H1 (cell line): ENCODE measurements around the gene RAB1B. TPM values are rescaled to one million over a fixed set of nuclear protein-coding genes. Genes with fewer than 3 reads are reported as not detected.
"Not testable (repeated sequence)": the region's sequence is repeated elsewhere in the genome, so short reads cannot be mapped to it uniquely, and the experiment has no call there.

ENCODE experiments used
- CTCF ChIA-PET: fragments of 300-600 bp; sonication (Branson Sonifier 250); formaldehyde crosslinking; loops from one replicate; lab custom pipeline; 2021; ENCODE audit not compliant: partially characterized antibody; lab: Charles Lee
- POLR2A ChIA-PET: fragments of 300-600 bp; sonication (Branson Sonifier 250); formaldehyde crosslinking; loops from one replicate; lab custom pipeline; 2021; ENCODE audit warnings: inconsistent platforms; ENCODE audit not compliant: partially characterized antibody; lab: Charles Lee
- DNase-seq, 2 experiments: peaks; one replicate each; pipeline versions ENCODE4 v3.0.0 to v3.0.0-alpha.2; 2010 to 2022; ENCODE audit warnings: low spot score in 2 of 2, low read depth in 1 of 2, mixed read lengths in 1 of 2
- FAIRE-seq: peaks from 2 replicates; lab custom pipeline; 2011; peaks lifted over from hg19 to GRCh38; lab: Jason Lieb, UNC
- H2AFZ ChIP-seq: 2 replicates; pipeline ENCODE4 v1.8.1; 2012; ENCODE audit warnings: low read length, inconsistent platforms
- H2AK5ac ChIP-seq: 2 replicates; pipeline ENCODE4 v1.6.1; 2013; ENCODE audit warnings: low read depth, low read length
- H2BK120ac ChIP-seq: replicated peaks from 2 replicates; pipeline ENCODE3; 2013; ENCODE audit warnings: low read depth, low read length, inconsistent platforms
- H2BK12ac ChIP-seq: 2 replicates; pipeline ENCODE4 v1.6.1; 2013; ENCODE audit warnings: low read depth, low read length
- H2BK15ac ChIP-seq: 2 replicates; pipeline ENCODE4 v1.6.1; 2013; ENCODE audit warnings: low read length
- H2BK20ac ChIP-seq: 2 replicates; pipeline ENCODE4 v1.6.1; 2013; ENCODE audit warnings: low read length
- H2BK5ac ChIP-seq: 2 replicates; pipeline ENCODE4 v1.6.1; 2013; ENCODE audit warnings: low read depth, low read length
- H3K14ac ChIP-seq: 2 replicates; pipeline ENCODE4 v1.6.1; 2013; ENCODE audit warnings: inconsistent platforms; ENCODE audit not compliant: insufficient read length
- H3K18ac ChIP-seq: 2 replicates; pipeline ENCODE4 v1.6.1; 2013; ENCODE audit warnings: low read length; ENCODE audit errors: extremely low read depth
- H3K23ac ChIP-seq: 2 replicates; pipeline ENCODE4 v1.6.1; 2013; ENCODE audit warnings: inconsistent platforms; ENCODE audit not compliant: insufficient read length
- H3K23me2 ChIP-seq: 2 replicates; pipeline ENCODE4 v1.6.1; 2013; ENCODE audit warnings: low read depth, low read length
- H3K27ac ChIP-seq: 2 replicates; pipeline ENCODE4 v1.6.1; 2011; ENCODE audit warnings: low read depth, low read length, inconsistent platforms
- H3K27me3 ChIP-seq, 4 experiments: replicated peaks in 1 of 4; 1 replicate in 1 of 4; 2 replicates in 3 of 4; pipeline versions ENCODE4 v1.6.1 to v1.8.1; 2011 to 2013; ENCODE audit warnings: low read length in 3 of 4, mild to moderate bottlenecking in 3 of 4, inconsistent platforms in 2 of 4, mixed read lengths in 2 of 4, moderate library complexity in 1 of 4; ENCODE audit not compliant: control insufficient read depth in 3 of 4, insufficient read depth in 3 of 4; ENCODE audit errors: extremely low read depth in 1 of 4
- H3K36me3 ChIP-seq, 4 experiments: 2 replicates each; pipeline versions ENCODE4 v1.6.1 to v1.8.1; 2011 to 2013; ENCODE audit warnings: mild to moderate bottlenecking in 4 of 4, low read length in 3 of 4, moderate library complexity in 2 of 4, control low read depth in 1 of 4, inconsistent platforms in 1 of 4; ENCODE audit not compliant: insufficient read depth in 4 of 4, control insufficient read depth in 2 of 4
- H3K4ac ChIP-seq: replicated peaks from 2 replicates; pipeline ENCODE3; 2013; ENCODE audit warnings: low read length, low read depth, mixed read lengths, inconsistent platforms; ENCODE audit not compliant: insufficient read length
- H3K4me1 ChIP-seq, 4 experiments: replicated peaks in 1 of 4; 1 replicate in 1 of 4; 2 replicates in 3 of 4; pipeline versions ENCODE4 v1.6.1 to v1.8.1; 2011 to 2013; ENCODE audit warnings: low read length in 3 of 4, inconsistent platforms in 2 of 4, mixed read lengths in 1 of 4; ENCODE audit not compliant: insufficient read depth in 4 of 4, control insufficient read depth in 3 of 4
- H3K4me2 ChIP-seq, 2 experiments: 2 replicates each; pipeline versions ENCODE4 v1.6.1 to v1.8.1; 2011 to 2013; ENCODE audit warnings: low read depth in 2 of 2, low read length in 2 of 2, control low read depth in 1 of 2, inconsistent platforms in 1 of 2, mild to moderate bottlenecking in 1 of 2; ENCODE audit not compliant: insufficient read depth in 1 of 2
- H3K4me3 ChIP-seq, 4 experiments: fragments of 200-600, 300-600 bp in 1 of 4; sonication (generic), shearing (Covaris generic), sonication (Bioruptor Twin) in 1 of 4; 2 replicates each; pipeline versions ENCODE4 v1.5.1 to v1.8.1; 2011 to 2016; ENCODE audit warnings: low read length in 4 of 4, low read depth in 3 of 4, control low read depth in 2 of 4, inconsistent platforms in 2 of 4, mild to moderate bottlenecking in 2 of 4, mixed read lengths in 1 of 4, moderate library complexity in 1 of 4; ENCODE audit not compliant: insufficient read depth in 2 of 4; ENCODE audit errors: extremely low read depth in 1 of 4
- H3K56ac ChIP-seq: replicated peaks from 2 replicates; pipeline ENCODE3; 2013; ENCODE audit warnings: low read depth, mild to moderate bottlenecking, mixed read lengths, low read length, inconsistent platforms; ENCODE audit not compliant: insufficient read length
- H3K79me1 ChIP-seq: 2 replicates; pipeline ENCODE4 v1.6.1; 2013; ENCODE audit warnings: low read depth, low read length, control low read depth
- H3K79me2 ChIP-seq, 2 experiments: 2 replicates each; pipeline versions ENCODE4 v1.6.1 to v1.8.1; 2012 to 2013; ENCODE audit warnings: low read length in 2 of 2, mild to moderate bottlenecking in 2 of 2, inconsistent platforms in 1 of 2; ENCODE audit not compliant: insufficient read depth in 2 of 2, control insufficient read depth in 1 of 2
- H3K9ac ChIP-seq, 4 experiments: replicated peaks in 1 of 4; 1 replicate in 1 of 4; 2 replicates in 3 of 4; pipeline versions ENCODE4 v1.6.1 to v1.8.1; 2011 to 2013; ENCODE audit warnings: low read depth in 3 of 4, low read length in 3 of 4, control low read depth in 2 of 4, mild to moderate bottlenecking in 2 of 4, moderate library complexity in 2 of 4, inconsistent platforms in 1 of 4; ENCODE audit errors: extremely low read depth in 1 of 4
- H3K9me3 ChIP-seq, 2 experiments: 2 replicates each; pipeline versions ENCODE4 v1.6.1 to v1.8.1; 2012 to 2013; ENCODE audit warnings: mild to moderate bottlenecking in 2 of 2, moderate library complexity in 2 of 2, control low read depth in 1 of 2, inconsistent platforms in 1 of 2, low read depth in 1 of 2, low read length in 1 of 2, mixed read lengths in 1 of 2; ENCODE audit not compliant: insufficient read depth in 2 of 2
- H4K20me1 ChIP-seq, 2 experiments: replicated peaks in 1 of 2; 2 replicates each; pipeline versions ENCODE3 to v1.8.1; 2011 to 2013; ENCODE audit warnings: inconsistent platforms in 2 of 2, low read length in 2 of 2, mild to moderate bottlenecking in 1 of 2; ENCODE audit not compliant: insufficient read depth in 2 of 2, control insufficient read depth in 1 of 2
- H4K5ac ChIP-seq: 2 replicates; pipeline ENCODE4 v1.6.1; 2013; ENCODE audit warnings: low read length, low read depth, mixed read lengths, inconsistent platforms; ENCODE audit not compliant: insufficient read length
- H4K8ac ChIP-seq: 2 replicates; pipeline ENCODE4 v1.8.0; 2013; ENCODE audit warnings: mild to moderate bottlenecking, moderate library complexity, low read length, inconsistent platforms; ENCODE audit not compliant: insufficient read depth; ENCODE audit errors: extremely low read depth
- H4K91ac ChIP-seq: replicated peaks from 2 replicates; pipeline ENCODE3; 2013; ENCODE audit warnings: low read length, mixed read lengths, inconsistent platforms; ENCODE audit not compliant: insufficient read length
- ATF3 ChIP-seq: IDR thresholded peaks from 2 replicates; pipeline ENCODE4 v1.6.1; 2011; ENCODE audit warnings: low read depth, mild to moderate bottlenecking, low read length; ENCODE audit not compliant: insufficient read depth
- KDM5A ChIP-seq: fragments of 200-600 bp; IDR thresholded peaks from 2 replicates; pipeline ENCODE4 v1.7.1; 2012; ENCODE audit warnings: mild to moderate bottlenecking, low read length, inconsistent platforms, mixed read lengths
- RBBP5 ChIP-seq: IDR thresholded peaks from 2 replicates; pipeline ENCODE4 v1.7.1; 2012; ENCODE audit warnings: low read depth, mild to moderate bottlenecking, inconsistent platforms, low read length, moderate library complexity, borderline replicate concordance
- SAP30 ChIP-seq: fragments of 300-600 bp; sonication (generic); IDR thresholded peaks from 2 replicates; pipeline ENCODE4 v1.7.1; 2012; ENCODE audit warnings: low read length, moderate library complexity, mild to moderate bottlenecking, inconsistent platforms; ENCODE audit not compliant: insufficient read depth, insufficient replicate concordance
- SIX5 ChIP-seq: IDR thresholded peaks from 2 replicates; pipeline ENCODE4 v1.6.1; 2011; ENCODE audit warnings: mild to moderate bottlenecking, low read depth, low read length
- TCF12 ChIP-seq: IDR thresholded peaks from 2 replicates; pipeline ENCODE4 v1.6.1; 2011; ENCODE audit warnings: low read depth, mild to moderate bottlenecking, low read length
- WGBS, 2 experiments: shearing (Covaris generic) in 1 of 2; methylation state at CpG; one replicate each; pipeline versions ENCODE4 v1.1.6 to v1.1.7; 2013 to 2015; ENCODE audit warnings: low lambda C conversion rate in 2 of 2, mixed read lengths in 2 of 2, inconsistent platforms in 1 of 2, low coverage in 1 of 2, missing lambda C conversion rate in 1 of 2; ENCODE audit not compliant: insufficient replicate concordance in 2 of 2, insufficient coverage in 1 of 2, insufficient read length in 1 of 2; ENCODE audit errors: extremely low coverage in 1 of 2, missing lambda C conversion rate in 1 of 2; 5-methylcytosine and 5-hydroxymethylcytosine counted together
- polyA plus RNA-seq, 7 experiments: library from polyadenylated mRNA; depleted of rRNA in 3 of 7; stranded (reverse) in 5 of 7; unstranded in 2 of 7; fragments of >200 nt in 5 of 7; fragments of 200-250 nt in 2 of 7; gene quantifications; 1 replicate in 5 of 7; 2 replicates in 1 of 7; 4 replicates in 1 of 7; pipeline versions ENCODE4 v1.2.1 to v1.2.3, GENCODE V29; 2011 to 2013; ENCODE audit warnings: missing spikeins in 2 of 7, mixed read lengths in 2 of 7
- total RNA-seq: library from RNA; stranded (reverse); fragmentation: NEBNext Ultra II Directional; extraction: Animal tissue kit (Norgen Biotek cat#: 25700); gene quantifications from 2 replicates; pipeline ENCODE4 v1.2.1, GENCODE V29; 2021

RAB1B gene
- total and polyA plus RNA-seq, 2 of the 8 experiments (the other 6 are each of a cell fraction or from before 2014, with no cell fraction given), result 100 to 217 TPM

- no peak for TF ChIP-seq KDM5A
- no peak for TF ChIP-seq TCF12
- no peak for TF ChIP-seq SAP30
- no peak for TF ChIP-seq ATF3
- TF ChIP-seq RBBP5, result no peak
- TF ChIP-seq SIX5, result no peak
Measured at GRCh38 chr11:66318600-66318970, 50.1 kb downstream of the RAB1B start (continued).

- H4K5ac ChIP-seq, H3K23ac ChIP-seq, H2BK120ac ChIP-seq, H3K18ac ChIP-seq, H3K56ac ChIP-seq, H4K91ac ChIP-seq, H3K9me3 ChIP-seq, H3K79me2 ChIP-seq, FAIRE-seq, H3K4ac ChIP-seq, H4K20me1 ChIP-seq, H2AFZ ChIP-seq, H3K14ac ChIP-seq, DNase-seq, H3K23me2 ChIP-seq, CTCF ChIA-PET, H4K8ac ChIP-seq, H3K27me3 ChIP-seq, H3K79me1 ChIP-seq, H2BK5ac ChIP-seq, H3K36me3 ChIP-seq, H3K4me3 ChIP-seq, H2BK12ac ChIP-seq, H3K4me2 ChIP-seq, POLR2A ChIA-PET, H3K9ac ChIP-seq, H2AK5ac ChIP-seq, H3K27ac ChIP-seq, H2BK15ac ChIP-seq, H2BK20ac ChIP-seq: not testable (repeated sequence)
- 84% methylated on average over 2 of the region's 2 CpGs; no CpG with 5 or more reads in 1 of the 2 experiments for WGBS, 2 experiments
- peaks cover 9 to 25% (median 19%) of the 10 kb centered on the region in 4 experiments for H3K4me1 ChIP-seq
Measured at GRCh38 chr11:66320289-66320688, 51.9 kb downstream of the RAB1B start.
